ENCODE results near the gene C1orf74. TPM values are rescaled to one million over a fixed set of nuclear protein-coding genes. Genes with fewer than 3 reads are reported as not detected.

C1orf74 gene
- total RNA-seq, 1 experiment from 2014 or later: 7.1 TPM

- CTCF ChIA-PET: interaction anchor here (0.6 to 30.3 kb wide), 11 partner anchors 0 to 1729 kb away, joined by 3 to 1144 read pairs (median 4); partner anchors contain the start of genes IRF6 and UTP25
- H3K9me3 Mint-ChIP-seq (ENCODE audit: unreplicated experiment): no peaks in the 10 kb centered on the region
These were observed 33.3 kb upstream of the C1orf74 start for GRCh38 chr1:209817691-209818090.

GRCh38 chr1:209816923-209817322, 32.6 kb upstream of the C1orf74 start:
- POLR2A ChIA-PET: interaction anchor here (0.7 to 21.0 kb wide), 27 partner anchors 5 to 1762 kb away, joined by 3 to 1382 read pairs (median 7); partner anchors contain the start of genes C1orf74, CAMK1G, IRF6 and LAMB3
- H3K4me3 Mint-ChIP-seq (ENCODE audit: unreplicated experiment): peak overlapping the region; percentile 44

More at GRCh38 chr1:209817691-209818090, 33.3 kb upstream of the C1orf74 start:
- Mint-ChIP-seq H3K36me3 (ENCODE audit: insufficient read depth, unreplicated experiment) (peaks cover 10% of the 10 kb centered on the region), H3K27me3 (ENCODE audit: insufficient read depth, unreplicated experiment) (no peaks in the 10 kb centered on the region), H3K4me1 (ENCODE audit: insufficient read depth, unreplicated experiment) (peaks cover 27% of the 10 kb centered on the region), H3K27ac (ENCODE audit: low read depth, unreplicated experiment) (peak overlapping the region; percentile 91), H3K4me3 (ENCODE audit: unreplicated experiment) (no peak overlapping the region)
- no TSS peak for BruUV-seq (replicated peaks)
- no peak for DNase-seq (ENCODE audit: unreplicated experiment)
- intact Hi-C loops (cut with micrococcal nuclease): no loop called here
- POLR2A ChIA-PET: interaction anchor here (1.0 to 21.0 kb wide), 15 partner anchors 5 to 406 kb away, joined by 3 to 1382 read pairs (median 9); partner anchors contain the start of genes C1orf74, IRF6, LAMB3 and UTP25
- no peak for TF ChIP-seq CTCF (IDR thresholded peaks at IDR 0.05; ENCODE audit: unreplicated experiment)

GRCh38 chr1:209815931-209816341, 31.6 kb upstream of the C1orf74 start:
- peaks cover 29% of the 10 kb centered on the region for H3K4me1 Mint-ChIP-seq (ENCODE audit: insufficient read depth, unreplicated experiment)
- H3K9me3 Mint-ChIP-seq (ENCODE audit: unreplicated experiment): no peaks in the 10 kb centered on the region
- ChIA-PET POLR2A (interaction anchor here (0.6 to 21.0 kb wide), 44 partner anchors 4 to 1993 kb away, joined by 3 to 1382 read pairs (median 4); partner anchors contain the start of genes C1orf74, IRF6, LAMB3 and SLC30A1), CTCF (interaction anchor here (0.6 to 30.3 kb wide), 19 partner anchors 2 to 991 kb away, joined by 3 to 1144 read pairs (median 5); partner anchors contain the start of genes C1orf74, IRF6 and UTP25)
- H3K36me3 Mint-ChIP-seq (ENCODE audit: insufficient read depth, unreplicated experiment): peaks cover 10% of the 10 kb centered on the region
- TF ChIP-seq CTCF (IDR thresholded peaks at IDR 0.05; ENCODE audit: unreplicated experiment): no peak
- H3K27ac Mint-ChIP-seq (ENCODE audit: low read depth, unreplicated experiment): peak overlapping the region; percentile 91
- H3K27me3 Mint-ChIP-seq (ENCODE audit: insufficient read depth, unreplicated experiment): no peaks in the 10 kb centered on the region
- H3K4me3 Mint-ChIP-seq (ENCODE audit: unreplicated experiment): peak overlapping the region; percentile 44
- DNase-seq (ENCODE audit: unreplicated experiment): peak; percentile 100
- intact Hi-C loops (cut with micrococcal nuclease): loop anchor here (1.0 kb wide), 1 partner anchor 8 kb away; no protein-coding TSS in a partner anchor
- BruUV-seq (replicated peaks): no TSS peak

More at GRCh38 chr1:209816923-209817322, 32.6 kb upstream of the C1orf74 start:
- Mint-ChIP-seq H3K27me3 (ENCODE audit: insufficient read depth, unreplicated experiment) (no peaks in the 10 kb centered on the region), H3K9me3 (ENCODE audit: unreplicated experiment) (no peaks in the 10 kb centered on the region), H3K36me3 (ENCODE audit: insufficient read depth, unreplicated experiment) (peaks cover 10% of the 10 kb centered on the region), H3K27ac (ENCODE audit: low read depth, unreplicated experiment) (peak overlapping the region; percentile 91), H3K4me1 (ENCODE audit: insufficient read depth, unreplicated experiment) (peaks cover 29% of the 10 kb centered on the region)
- CTCF ChIA-PET: interaction anchor here (0.6 to 30.3 kb wide), 9 partner anchors 1 to 1865 kb away, joined by 3 to 1144 read pairs (median 8); partner anchors contain the start of genes IRF6 and UTP25
- no peak for TF ChIP-seq CTCF (IDR thresholded peaks at IDR 0.05; ENCODE audit: unreplicated experiment)
- intact Hi-C loops (cut with micrococcal nuclease): loop anchor here (1.0 kb wide), 1 partner anchor 9 kb away; no protein-coding TSS in a partner anchor
- DNase-seq (ENCODE audit: unreplicated experiment): peak; percentile 59
- BruUV-seq (replicated peaks): no TSS peak

GRCh38 chr1:209815490-209815889, 31.1 kb upstream of the C1orf74 start:
- TSS peak; percentile 82 for BruUV-seq (replicated peaks)
- DNase-seq (ENCODE audit: unreplicated experiment): no peak
- ChIA-PET CTCF (interaction anchor here (0.5 to 30.3 kb wide), 21 partner anchors 3 to 510 kb away, joined by 3 to 1144 read pairs (median 5); partner anchors contain the start of genes C1orf74, IRF6 and UTP25), POLR2A (interaction anchor here (0.6 to 21.0 kb wide), 39 partner anchors 3 to 1992 kb away, joined by 3 to 1382 read pairs (median 4); partner anchors contain the start of genes C1orf74, IRF6, LAMB3 and SLC30A1)
- H3K4me3 Mint-ChIP-seq (ENCODE audit: unreplicated experiment): peak overlapping the region; percentile 44
- TF ChIP-seq CTCF (IDR thresholded peaks at IDR 0.05; ENCODE audit: unreplicated experiment): no peak
- H3K9me3 Mint-ChIP-seq (ENCODE audit: unreplicated experiment): no peaks in the 10 kb centered on the region
- peaks cover 29% of the 10 kb centered on the region for H3K4me1 Mint-ChIP-seq (ENCODE audit: insufficient read depth, unreplicated experiment)
- peak overlapping the region; percentile 91 for H3K27ac Mint-ChIP-seq (ENCODE audit: low read depth, unreplicated experiment)
- intact Hi-C loops (cut with micrococcal nuclease): no loop called here
- peaks cover 10% of the 10 kb centered on the region for H3K36me3 Mint-ChIP-seq (ENCODE audit: insufficient read depth, unreplicated experiment)
- no peaks in the 10 kb centered on the region for H3K27me3 Mint-ChIP-seq (ENCODE audit: insufficient read depth, unreplicated experiment)
